Endothelial cell of umbilical vein (primary cell): ENCODE data around the gene SNURF. TPM values are rescaled to one million over a fixed set of nuclear protein-coding genes. Genes with fewer than 3 reads are reported as not detected.

Source experiments
- BruUV-seq: library from RNA; stranded (reverse); fragments of 400-500 nt; replicated peaks from 2 replicates; lab custom pipeline; 2021; lab: Mats Ljungman, UMichigan
- CTCF ChIA-PET: fragments of 300-600, 350-600 bp; sonication (Branson Sonifier 250); formaldehyde crosslinking; loops from one replicate; lab custom pipeline; 2021; ENCODE audit warnings: antibody characterized with exemption, inconsistent platforms; lab: Charles Lee
- POLR2A ChIA-PET: fragments of 300-600, 350-600 bp; sonication (Branson Sonifier 250); formaldehyde crosslinking; loops from one replicate; lab custom pipeline; 2021; ENCODE audit warnings: antibody characterized with exemption, inconsistent platforms; lab: Charles Lee
- DNase-seq: peaks from one replicate; pipeline ENCODE4 v3.0.0-alpha.2; 2011; ENCODE audit warnings: low read depth, low spot score
- FAIRE-seq: peaks from 2 replicates; lab custom pipeline; 2011; peaks lifted over from hg19 to GRCh38; lab: Jason Lieb, UNC
- H2AFZ ChIP-seq: 2 replicates; pipeline ENCODE4 v1.6.0; 2012; ENCODE audit warnings: low read depth, low read length, control low read depth, inconsistent platforms
- H3K27ac ChIP-seq: 2 replicates; pipeline ENCODE4 v1.5.1; 2011; ENCODE audit warnings: low read depth, mild to moderate bottlenecking, control low read depth, low read length, moderate library complexity; ENCODE audit not compliant: insufficient read depth
- H3K27me3 ChIP-seq, 2 experiments: 2 replicates each; pipeline versions ENCODE4 v1.6.0 to v1.6.1; 2011; ENCODE audit warnings: low read length in 2 of 2, mixed read lengths in 1 of 2; ENCODE audit not compliant: control insufficient read depth in 2 of 2, insufficient read depth in 2 of 2
- H3K36me3 ChIP-seq, 2 experiments: 2 replicates in 1 of 2; 3 replicates in 1 of 2; pipeline ENCODE4 v1.5.1; 2011; ENCODE audit warnings: low read length in 2 of 2, mild to moderate bottlenecking in 1 of 2, moderate library complexity in 1 of 2; ENCODE audit not compliant: control insufficient read depth in 2 of 2, insufficient read depth in 2 of 2; ENCODE audit errors: extremely low read depth in 1 of 2
- H3K4me1 ChIP-seq: 3 replicates; pipeline ENCODE4 v1.5.1; 2011; ENCODE audit warnings: mild to moderate bottlenecking, low read length; ENCODE audit not compliant: control insufficient read depth, insufficient read depth; ENCODE audit errors: extremely low read depth
- H3K4me2 ChIP-seq: 2 replicates; pipeline ENCODE4 v1.6.1; 2011; ENCODE audit warnings: low read length, control low read depth, mixed read lengths; ENCODE audit not compliant: insufficient read depth
- H3K4me3 ChIP-seq, 3 experiments: fragments of 200-600 bp in 1 of 3; sonication (generic), shearing (Covaris generic) in 1 of 3; replicated peaks in 1 of 3; 2 replicates each; pipeline ENCODE4 v1.5.1; 2011 to 2016; ENCODE audit warnings: control low read depth in 3 of 3, low read length in 3 of 3, mild to moderate bottlenecking in 2 of 3, inconsistent platforms in 1 of 3, low read depth in 1 of 3, moderate library complexity in 1 of 3; ENCODE audit not compliant: insufficient read depth in 1 of 3
- H3K79me2 ChIP-seq: 2 replicates; pipeline ENCODE4 v1.6.0; 2012; ENCODE audit warnings: low read length, inconsistent platforms; ENCODE audit not compliant: control insufficient read depth, insufficient read depth
- H3K9ac ChIP-seq: replicated peaks from 2 replicates; pipeline ENCODE3; 2011; ENCODE audit warnings: low read length, control low read depth; ENCODE audit not compliant: insufficient read depth; ENCODE audit errors: extremely low read depth
- H3K9me1 ChIP-seq: replicated peaks from 3 replicates; pipeline ENCODE4 v1.6.0; 2011; ENCODE audit warnings: mild to moderate bottlenecking, low read length; ENCODE audit not compliant: control insufficient read depth, insufficient read depth; ENCODE audit errors: extremely low read depth
- H3K9me3 ChIP-seq: replicated peaks from 2 replicates; pipeline ENCODE4 v1.5.1; 2012; ENCODE audit warnings: low read length, inconsistent platforms; ENCODE audit not compliant: control insufficient read depth, insufficient read depth
- H4K20me1 ChIP-seq: replicated peaks from 2 replicates; pipeline ENCODE3; 2011; ENCODE audit warnings: mild to moderate bottlenecking, low read length; ENCODE audit not compliant: control insufficient read depth, insufficient read depth; ENCODE audit errors: extremely low read depth
- CTCF ChIP-seq, 2 donors: IDR thresholded peaks; 1 replicate in 1 of 2; 2 replicates in 1 of 2; pipeline ENCODE4 v1.5.1; 2011; ENCODE audit warnings: low read length in 2 of 2, mild to moderate bottlenecking in 2 of 2, moderate library complexity in 2 of 2, control low read depth in 1 of 2, inconsistent platforms in 1 of 2, low read depth in 1 of 2; ENCODE audit not compliant: insufficient read depth in 1 of 2; ENCODE audit errors: extremely low read depth in 1 of 2
- EZH2 ChIP-seq: IDR thresholded peaks from 2 replicates; pipeline ENCODE4 v1.6.1; 2012; ENCODE audit warnings: borderline replicate concordance, low read depth, mild to moderate bottlenecking, moderate library complexity, low read length, inconsistent platforms; ENCODE audit not compliant: severe bottlenecking
- FOS ChIP-seq: IDR thresholded peaks from 2 replicates; pipeline ENCODE4 v1.6.1; 2011; ENCODE audit warnings: mild to moderate bottlenecking, low read length, moderate library complexity, borderline replicate concordance; ENCODE audit not compliant: insufficient read depth
- GATA2 ChIP-seq: IDR thresholded peaks from 2 replicates; pipeline ENCODE4 v1.7.0; 2011; ENCODE audit warnings: low read depth, mild to moderate bottlenecking, moderate library complexity, mixed read lengths, low read length; ENCODE audit not compliant: insufficient read length, insufficient read depth
- JUN ChIP-seq: IDR thresholded peaks from 2 replicates; pipeline ENCODE4 v1.6.1; 2011; ENCODE audit warnings: borderline replicate concordance, low read depth; ENCODE audit not compliant: insufficient read length, insufficient read depth
- MAX ChIP-seq: IDR thresholded peaks from 2 replicates; pipeline ENCODE4 v1.6.1; 2011; ENCODE audit not compliant: insufficient read depth, insufficient read length
- dilution Hi-C: fragments of 300-500 bp; cut with MboI; formaldehyde crosslinking; loops from one replicate; pipeline ENCODE4 v1.15.0; 2019; ENCODE audit warnings: low sequenced_read_pairs; ENCODE audit not compliant: extremely low pct_ligation_motif_present
- intact Hi-C: fragments of 100-400 bp; cut with micrococcal nuclease; formaldehyde crosslinking; loops from one replicate; pipeline ENCODE4 v1.10.0; 2022
- polyA plus RNA-seq, 4 experiments: library from polyadenylated mRNA; depleted of rRNA in 3 of 4; stranded (reverse) in 3 of 4; unstranded in 1 of 4; fragments of >200 nt; gene quantifications; 2 replicates each; pipeline versions ENCODE4 v1.2.1 to v1.2.3, GENCODE V29; 2011 to 2012; ENCODE audit warnings: missing spikeins in 1 of 4
- total RNA-seq: library from RNA; stranded (reverse); gene quantifications from 2 replicates; pipeline ENCODE4 v1.2.3, GENCODE V29; 2021

SNURF gene
- total and polyA plus RNA-seq, 2 donors (not counting 3 experiments of a cell fraction or from before 2014, with no cell fraction given): 3.9 to 9.4 TPM

DNA sequence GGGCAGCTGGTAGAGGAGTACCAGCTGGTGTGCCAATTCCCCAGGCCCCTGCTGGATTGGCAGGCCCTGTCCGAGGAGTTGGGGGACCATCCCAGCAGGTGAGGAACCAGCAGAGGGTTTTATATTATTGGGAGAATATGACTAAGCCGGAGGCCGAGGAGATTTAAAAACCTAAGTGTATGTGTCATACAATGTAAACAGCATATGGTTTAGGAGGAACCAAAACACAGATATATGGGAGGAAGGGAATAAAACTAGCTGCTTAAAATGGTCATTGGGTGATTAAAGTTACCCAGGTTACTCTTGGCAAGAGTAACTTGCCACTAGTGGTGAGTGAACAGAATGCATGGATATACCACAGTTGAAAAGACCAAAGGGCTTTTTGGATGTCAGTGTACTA, 22.1 kb downstream of the SNURF start:
- POLR2A ChIA-PET: no interaction called here
- BruUV-seq: no TSS peak
- H3K79me2 ChIP-seq: no peaks in the 10 kb centered on the region
- no peak overlapping the region for H3K4me3 ChIP-seq
- no peaks in the 10 kb centered on the region for H3K27me3 ChIP-seq
- TF ChIP-seq GATA2 (no peak), JUN (no peak), MAX (no peak), CTCF (IDR thresholded peaks at IDR 0.05; ENCODE audit: extremely low read depth in 1 of 2, insufficient read depth in 1 of 2, low read depth in 1 of 2, low read length in 2 of 2) (no peak), FOS (no peak)
- CTCF ChIA-PET: no interaction called here
- dilution Hi-C loops (no loop called here), intact Hi-C loops (no loop called here)
- FAIRE-seq (no peak), DNase-seq (no peak)
- no peak overlapping the region for H3K9ac ChIP-seq
- H3K9me1 ChIP-seq: no peaks in the 10 kb centered on the region
- no peak overlapping the region for H3K4me2 ChIP-seq
- H2AFZ ChIP-seq: no peak overlapping the region
- H3K9me3 ChIP-seq: no peaks in the 10 kb centered on the region
- no peaks in the 10 kb centered on the region for H3K4me1 ChIP-seq
- H3K36me3 ChIP-seq: peaks cover 1 to 11% of the 10 kb centered on the region in 2 experiments
- no peak overlapping the region for H3K27ac ChIP-seq
- H4K20me1 ChIP-seq: no peaks in the 10 kb centered on the region

GRCh38 chr15:24977686-24978085, 22.9 kb downstream of the SNURF start:
- Histone ChIP-seq H3K9me1 (no peaks in the 10 kb centered on the region), H3K79me2 (no peaks in the 10 kb centered on the region), H3K9me3 (no peaks in the 10 kb centered on the region), H2AFZ (no peak overlapping the region), H3K27me3 (no peaks in the 10 kb centered on the region), H4K20me1 (no peaks in the 10 kb centered on the region), H3K27ac (no peak overlapping the region), H3K9ac (no peak overlapping the region), H3K4me1 (no peaks in the 10 kb centered on the region), H3K4me2 (no peak overlapping the region), H3K36me3 (peaks cover 1 to 11% of the 10 kb centered on the region in 2 experiments), H3K4me3 (no peak overlapping the region)
- dilution Hi-C loops (no loop called here), intact Hi-C loops (no loop called here)
- ChIA-PET CTCF (interaction anchor here (1.0 kb wide), 1 partner anchor 22 kb away, joined by 4 read pairs; no protein-coding TSS in a partner anchor), POLR2A (no interaction called here)
- no peak for FAIRE-seq
- no peak for DNase-seq
- TF ChIP-seq FOS (no peak), EZH2 (no peak), MAX (no peak), CTCF (IDR thresholded peaks at IDR 0.05; ENCODE audit: extremely low read depth in 1 of 2, insufficient read depth in 1 of 2, low read depth in 1 of 2, low read length in 2 of 2) (no peak)
- BruUV-seq: no TSS peak
